Measurements from ENCODE around the gene CGNL1.
A peak's percentile ranks its signal among the peaks of the same experiment; 100 is the strongest.

The CGNL1 gene

GRCh38 chr15:57507111-57507510, 130.8 kb downstream of the CGNL1 start:
- no peak for DNase-seq
- intact Hi-C loops (cut with DNase I): no loop called here

DNA sequence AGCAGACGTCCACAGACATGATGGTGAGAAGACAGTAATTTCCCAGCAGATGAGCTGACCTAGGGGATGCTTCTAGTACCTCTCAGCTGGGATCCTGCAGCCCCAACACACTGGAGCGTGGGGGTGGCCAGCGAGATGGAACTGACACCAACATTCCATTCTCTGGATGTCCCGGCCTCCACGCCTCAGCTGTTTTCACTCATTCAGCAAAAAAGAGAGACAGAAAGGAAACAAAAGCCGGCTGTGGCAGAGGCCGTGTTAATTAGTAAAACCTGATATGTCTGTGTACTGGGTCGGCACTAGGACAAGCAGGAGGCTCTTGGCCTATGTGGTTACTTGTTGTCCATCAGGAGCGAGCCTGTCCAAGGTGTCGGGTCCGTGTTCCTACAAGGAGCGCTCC, 132.8 kb downstream of the CGNL1 start:
- intact Hi-C loops (cut with DNase I): no loop called here
- DNase-seq: no peak

DNA sequence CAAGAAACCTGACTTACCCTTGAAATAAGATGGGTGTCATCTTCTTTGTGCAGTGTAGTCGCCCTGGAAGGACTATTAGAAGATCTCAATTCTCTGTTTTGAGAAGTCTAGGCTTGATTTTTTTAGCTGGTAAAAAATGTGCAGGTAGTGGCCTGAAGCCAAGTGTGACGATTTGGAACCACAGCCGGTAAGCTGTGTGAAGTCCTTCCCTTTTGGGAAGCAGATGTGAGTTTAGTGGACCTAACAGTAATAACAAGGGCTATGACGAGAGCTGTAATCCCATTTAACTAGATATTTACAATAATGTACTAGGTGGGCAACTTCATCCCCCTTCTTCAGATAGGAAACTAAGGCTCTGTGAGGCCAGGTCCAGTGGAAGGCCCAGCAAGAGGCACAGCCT, 133.7 kb downstream of the CGNL1 start:
- intact Hi-C loops (cut with DNase I): no loop called here
- DNase-seq: no peak

DNA sequence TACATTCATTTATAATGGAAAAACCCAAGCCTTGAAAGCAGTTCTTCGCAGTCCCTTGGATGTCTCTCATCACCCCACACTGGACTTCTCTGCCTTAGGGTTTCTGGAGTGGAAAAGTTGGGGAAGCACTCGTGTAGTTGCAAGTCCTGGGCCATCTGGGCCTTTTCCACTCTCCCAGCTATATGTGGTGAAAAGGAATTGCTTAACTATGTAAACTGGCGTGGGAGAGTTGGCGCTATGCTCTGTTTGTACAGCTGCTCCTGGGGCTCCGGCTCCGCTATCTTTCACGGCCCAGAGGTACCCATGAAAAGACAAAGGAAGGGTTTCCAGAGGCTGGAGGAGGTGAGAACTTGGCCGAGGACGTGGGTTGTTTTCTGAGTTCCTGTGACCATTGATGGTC, 134.3 kb downstream of the CGNL1 start:
- intact Hi-C loops (cut with DNase I): no loop called here
- DNase-seq: peak in 2 of 10 donors; percentile 19 to 68

- intact Hi-C loops (cut with DNase I): no loop called here
- no peak for DNase-seq
Observed at GRCh38 chr15:57516327-57517029, 140.2 kb downstream of the CGNL1 start.

DNA sequence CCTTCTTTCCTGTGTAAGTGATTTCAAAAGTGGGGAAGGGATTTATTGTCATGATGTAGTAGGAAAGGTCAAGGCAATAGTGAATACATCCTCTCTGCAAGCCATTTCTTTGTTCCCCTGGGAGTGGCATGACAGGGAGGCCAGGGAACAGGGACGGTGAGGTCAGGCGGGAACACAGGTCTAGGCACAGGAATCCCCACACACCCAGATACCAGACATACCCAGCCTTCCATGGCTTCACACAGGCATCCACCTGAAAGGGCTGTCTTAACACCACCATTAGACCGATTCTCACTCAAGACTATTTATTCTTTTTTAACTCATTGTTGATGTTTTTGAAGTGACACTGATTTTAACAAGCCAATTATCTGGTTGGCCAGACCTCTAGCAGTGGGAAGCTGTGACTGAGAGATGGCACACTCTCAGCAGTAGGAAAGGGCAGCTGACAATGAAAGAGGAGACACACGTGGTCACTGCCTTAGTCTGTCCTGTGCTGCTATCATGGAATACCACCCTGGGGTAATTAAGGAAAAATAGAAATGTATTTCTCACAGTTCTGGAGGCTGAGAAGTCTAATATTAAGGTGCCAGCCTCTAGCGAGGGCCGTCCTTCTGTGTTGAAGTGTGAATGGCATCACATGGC, 140.8 kb downstream of the CGNL1 start:
- DNase-seq: no peak
- intact Hi-C loops (cut with DNase I): no loop called here

DNA sequence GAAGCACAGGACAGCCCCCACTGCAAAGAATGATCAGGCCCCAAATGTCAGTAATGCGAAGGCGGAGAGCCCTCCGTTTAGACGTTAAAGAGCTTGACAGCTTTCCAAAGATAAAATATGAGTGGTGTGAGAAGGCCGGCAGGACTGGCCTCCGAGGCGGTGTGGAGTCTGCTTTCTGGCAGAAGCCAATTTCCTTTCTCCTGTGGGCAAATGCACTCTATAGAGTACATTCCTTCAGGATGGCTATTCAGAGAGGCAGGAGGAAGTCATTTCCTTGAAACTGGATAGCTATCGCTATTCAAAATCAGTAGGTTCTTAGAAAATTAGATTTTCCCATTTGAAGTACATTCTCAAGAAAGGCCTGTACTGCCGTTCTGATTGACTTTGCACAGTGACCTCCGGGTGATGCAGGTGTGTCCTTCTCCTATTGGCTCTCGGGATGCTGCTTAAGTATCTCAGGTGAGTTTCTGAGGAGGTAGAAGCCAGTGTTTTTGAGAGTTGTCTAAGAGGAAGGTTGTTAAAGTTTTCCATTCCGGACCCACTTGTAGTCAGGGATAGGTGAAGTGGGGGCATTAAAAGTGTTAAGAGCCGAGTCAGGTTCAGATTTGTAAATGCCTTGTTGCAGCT, 142.6 kb downstream of the CGNL1 start:
- intact Hi-C loops (cut with DNase I): no loop called here
- DNase-seq: no peak

- intact Hi-C loops (cut with DNase I): loop anchor here (10.0 kb wide), 3 partner anchors 55 to 1025 kb away; no protein-coding TSS in a partner anchor
- DNase-seq: no peak
Observed at GRCh38 chr15:57519806-57520205, 143.5 kb downstream of the CGNL1 start.

DNA sequence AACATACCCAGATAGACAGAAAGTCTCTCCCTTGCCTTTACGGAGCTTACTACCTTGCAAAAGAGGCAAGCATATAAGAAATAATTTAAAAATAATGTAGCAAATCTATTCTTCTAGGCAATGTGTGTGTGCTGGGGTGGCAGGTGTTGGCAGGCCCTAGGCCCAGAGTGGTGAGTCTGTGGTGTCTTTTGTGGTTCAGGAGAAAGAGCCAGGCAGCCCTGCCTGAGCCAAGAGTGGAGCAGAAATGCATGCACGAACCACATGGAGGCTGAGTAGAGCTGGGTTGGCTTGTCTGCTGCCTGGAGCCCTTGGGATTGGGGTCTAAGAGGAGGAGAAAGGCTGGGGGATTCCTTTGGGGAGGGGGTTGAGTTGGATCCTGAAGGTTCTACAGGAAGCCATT, 145.2 kb downstream of the CGNL1 start:
- intact Hi-C loops (cut with DNase I): loop anchor here (10.0 kb wide), 3 partner anchors 57 to 1027 kb away; no protein-coding TSS in a partner anchor
- no peak for DNase-seq

GRCh38 chr15:57522148-57522547, 145.8 kb downstream of the CGNL1 start:
- no peak for DNase-seq
- intact Hi-C loops (cut with DNase I): loop anchor here (10.0 kb wide), 3 partner anchors 57 to 1027 kb away; no protein-coding TSS in a partner anchor

- intact Hi-C loops (cut with DNase I): loop anchor here (10.0 kb wide), 3 partner anchors 61 to 1031 kb away; no protein-coding TSS in a partner anchor
- no peak for DNase-seq
Observed at GRCh38 chr15:57525581-57525980, 149.3 kb downstream of the CGNL1 start.

DNA sequence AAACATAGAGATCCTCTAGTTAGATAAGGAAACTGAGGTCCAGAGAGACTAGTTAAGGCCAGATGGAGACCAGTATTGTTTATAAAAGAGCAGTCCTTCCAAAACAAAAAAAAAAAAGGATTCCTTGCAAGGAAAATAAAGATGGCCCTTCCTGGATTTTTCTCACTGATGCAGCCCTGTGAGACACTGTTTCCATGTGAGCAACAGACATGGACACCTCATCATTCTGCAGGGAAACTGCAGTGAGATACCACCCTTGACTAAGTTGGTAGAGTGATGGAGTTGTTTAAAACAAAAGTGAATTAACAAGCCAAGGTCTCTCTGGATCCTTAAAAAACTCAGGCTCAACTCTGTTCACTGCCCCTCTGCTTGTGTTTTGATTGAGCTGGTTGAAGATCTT, 149.8 kb downstream of the CGNL1 start:
- intact Hi-C loops (cut with DNase I): loop anchor here (10.0 kb wide), 3 partner anchors 61 to 1031 kb away; no protein-coding TSS in a partner anchor
- no peak for DNase-seq

GRCh38 chr15:57526615-57527014, 150.3 kb downstream of the CGNL1 start:
- DNase-seq: no peak
- intact Hi-C loops (cut with DNase I): loop anchor here (1.0 to 10.0 kb wide), 4 partner anchors 62 to 1032 kb away; no protein-coding TSS in a partner anchor

DNA sequence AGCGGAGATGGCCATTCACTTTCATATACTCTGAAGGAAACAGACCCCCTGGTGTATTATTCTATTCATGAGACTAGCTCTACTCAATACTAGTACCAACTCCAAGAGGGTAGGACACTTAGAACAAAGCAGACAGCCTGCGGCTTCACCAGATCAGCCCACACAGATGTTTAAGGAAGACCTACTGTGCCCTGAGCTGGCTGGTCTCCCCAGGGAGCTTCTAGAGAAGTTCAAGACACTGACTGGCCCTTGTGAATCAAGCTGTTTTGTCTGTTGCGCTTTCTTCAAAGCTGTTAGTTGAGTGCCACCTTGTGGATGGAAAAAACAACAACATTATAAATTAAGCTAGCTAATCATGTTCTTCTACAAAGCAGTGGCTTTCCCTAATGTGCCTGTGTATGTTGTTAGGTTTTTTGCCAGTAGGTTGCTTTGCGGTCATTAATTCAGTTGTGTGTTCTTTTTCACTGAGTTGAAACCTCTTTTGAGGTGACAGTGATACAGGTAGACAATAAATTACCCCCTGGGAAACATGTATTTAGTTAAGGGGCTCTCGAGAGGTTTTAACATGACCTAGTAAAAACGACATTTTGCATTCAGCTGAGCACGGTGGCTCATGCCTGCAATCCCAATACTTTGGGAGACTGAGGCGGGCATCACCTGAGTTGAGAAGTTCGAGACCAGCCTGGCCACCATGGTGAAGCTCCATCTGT, 151.2 kb downstream of the CGNL1 start:
- intact Hi-C loops (cut with DNase I): loop anchor here (1.0 to 10.0 kb wide), 4 partner anchors 63 to 1033 kb away; no protein-coding TSS in a partner anchor
- DNase-seq: no peak

DNA sequence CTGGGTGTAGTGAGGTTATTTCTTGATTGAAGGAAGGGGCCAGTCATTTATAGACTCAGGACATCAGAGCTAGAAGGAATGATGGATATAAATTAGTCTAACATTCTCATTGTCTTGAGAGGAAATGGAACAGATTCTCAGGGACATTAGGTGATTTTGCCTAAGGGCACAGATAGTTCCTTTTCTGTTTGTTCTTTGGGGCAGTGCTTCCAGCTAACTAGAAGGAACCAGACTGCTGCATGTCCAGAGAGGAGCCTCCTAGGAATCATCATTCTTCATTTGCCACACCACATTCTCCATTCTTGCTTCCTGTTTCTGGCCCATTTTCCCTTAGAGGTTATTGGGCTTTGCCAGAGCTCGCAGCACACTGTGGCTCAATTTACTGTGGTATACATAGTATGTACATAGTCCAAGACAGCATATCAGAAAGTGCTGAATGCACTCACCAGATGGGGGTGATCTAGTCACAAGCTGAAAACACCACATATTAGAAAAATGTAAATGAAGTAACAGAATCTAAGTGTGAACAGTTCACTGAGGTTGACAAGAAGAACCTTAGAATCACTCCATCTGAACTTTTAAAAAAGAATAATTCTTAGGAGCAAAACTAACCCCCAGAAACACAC, 152.7 kb downstream of the CGNL1 start:
- intact Hi-C loops (cut with DNase I): loop anchor here (10.0 kb wide), 3 partner anchors 64 to 1034 kb away; no protein-coding TSS in a partner anchor
- no peak for DNase-seq

DNA sequence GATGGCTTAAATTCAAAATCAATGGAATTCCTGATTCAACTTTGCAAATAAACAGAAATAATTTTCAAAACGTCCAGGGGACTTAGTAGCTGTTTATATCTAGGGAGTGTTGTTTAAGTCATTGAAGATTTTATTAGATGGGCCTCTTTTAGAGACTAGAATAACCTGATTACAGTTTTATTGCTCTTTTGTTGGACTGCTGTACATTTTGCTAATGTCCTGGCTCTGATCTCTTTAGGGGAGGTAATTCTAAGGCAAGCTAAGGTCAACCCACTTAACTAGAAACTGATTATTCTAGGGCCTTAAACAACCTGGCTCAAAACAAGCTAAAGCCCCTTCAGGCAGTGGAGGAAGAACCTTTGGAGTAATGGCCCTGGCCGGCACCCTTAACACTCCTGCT, 153.4 kb downstream of the CGNL1 start:
- intact Hi-C loops (cut with DNase I): loop anchor here (10.0 kb wide), 3 partner anchors 65 to 1035 kb away; no protein-coding TSS in a partner anchor
- no peak for DNase-seq

GRCh38 chr15:57532731-57533447, 156.6 kb downstream of the CGNL1 start:
- no peak for DNase-seq
- intact Hi-C loops (cut with DNase I): no loop called here

DNA sequence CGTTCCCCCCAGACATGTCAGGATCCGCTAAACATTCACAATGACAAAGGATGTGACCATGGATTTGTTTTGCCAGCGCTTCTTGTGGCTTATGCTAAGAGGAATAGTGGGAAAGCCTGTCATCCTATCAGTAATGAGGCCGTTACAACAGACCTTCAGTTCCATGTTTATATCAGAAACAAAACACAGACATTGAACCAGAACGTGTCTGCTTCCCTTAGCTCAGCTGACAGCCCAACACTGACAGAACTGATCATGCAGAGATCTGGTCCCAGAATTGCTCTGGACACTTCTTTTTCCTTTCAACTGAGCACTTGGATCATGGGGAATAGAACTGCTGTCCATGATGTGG, 157.1 kb downstream of the CGNL1 start:
- DNase-seq: no peak
- intact Hi-C loops (cut with DNase I): no loop called here

GRCh38 chr15:57534281-57534680, 158.0 kb downstream of the CGNL1 start:
- DNase-seq: no peak
- intact Hi-C loops (cut with DNase I): no loop called here

- peak in 9 of 10 donors; percentile 25 to 95 (median 60) for DNase-seq
- intact Hi-C loops (cut with DNase I): no loop called here
Observed at GRCh38 chr15:57537072-57537471, 160.8 kb downstream of the CGNL1 start.
